ENCODE results near the gene WDR3. TPM values are rescaled to one million over a fixed set of nuclear protein-coding genes. Genes with fewer than 3 reads are reported as not detected.

Gene WDR3
- 14.9 and 18.5 TPM in 2 replicates for total RNA-seq
- total RNA-seq (2013), result 24.0 TPM
- 5.5 and 9.7 TPM in 2 replicates for polyA plus RNA-seq
- 6.2 and 9.7 TPM in 2 replicates for polyA minus RNA-seq

- no peak for TF ChIP-seq CTCF (IDR thresholded peaks at IDR 0.05)
- no peak for TF ChIP-seq EZH2 (IDR thresholded peaks at IDR 0.05; ENCODE audit: borderline replicate concordance, insufficient read depth, low read depth, low read length, poor library complexity, severe bottlenecking)
- Mint-ChIP-seq H3K4me3 (peak within 1 kb of the TSS; percentile 99), H3K4me1 (peaks cover 59% of the 10 kb centered on the region), H3K9me3 (ENCODE audit: insufficient read depth) (no peaks in the 10 kb centered on the region), H3K27me3 (no peaks in the 10 kb centered on the region), H3K27ac (peak within 1 kb of the TSS; percentile 92)
- Histone ChIP-seq H2AFZ (ENCODE audit: insufficient read depth, low read depth, low read length, poor library complexity, severe bottlenecking) (peak within 1 kb of the TSS; percentile 83), H3K4me1 (ENCODE audit: control insufficient read depth in 2 of 2, insufficient read depth in 2 of 2, low read length in 2 of 2) (peaks cover 24 to 31% of the 10 kb centered on the region in 2 donors), H4K20me1 (ENCODE audit: control insufficient read depth, insufficient read depth, low read length, poor library complexity, severe bottlenecking) (peaks cover 20% of the 10 kb centered on the region), H3K4me2 (replicated peaks; ENCODE audit: low read depth, low read length, poor library complexity, severe bottlenecking) (peak within 1 kb of the TSS; percentile 82), H3K4me3 (ENCODE audit: control extremely low read depth in 1 of 5, extremely low read depth in 1 of 5, insufficient read depth in 1 of 5, low read depth in 2 of 5, low read length in 4 of 5) (peak within 1 kb of the TSS; percentile 82 to 91 (median 86)), H3K27me3 (replicated peaks in 1 of 4; ENCODE audit: control extremely low read depth in 1 of 4, control insufficient read depth in 3 of 4, insufficient read depth in 4 of 4, low read length in 3 of 4) (no peaks in the 10 kb centered on the region), H3K27ac (ENCODE audit: low read length in 2 of 2) (peak within 1 kb of the TSS; percentile 77 to 91), H3K9ac (ENCODE audit: low read length) (peak within 1 kb of the TSS; percentile 79), H3K36me3 (replicated peaks in 1 of 2; ENCODE audit: control extremely low read depth in 1 of 2, control insufficient read depth in 1 of 2, extremely low read depth in 1 of 2, insufficient read depth in 2 of 2, low read length in 1 of 2) (peaks cover 3 to 5% of the 10 kb centered on the region in 2 experiments), H3K9me3 (ENCODE audit: control extremely low read depth in 1 of 3, control insufficient read depth in 2 of 3, insufficient read depth in 1 of 3, low read length in 2 of 3) (no peaks in the 10 kb centered on the region), H3K79me2 (ENCODE audit: control insufficient read depth, insufficient read depth, low read length) (peaks cover 88% of the 10 kb centered on the region)
- peak; percentile 89 for ATAC-seq (ENCODE audit: low read depth)
- CTCF ChIA-PET, result interaction anchor here (1.0 to 1.1 kb wide), 2 partner anchors 395 to 862 kb away, joined by 3 read pairs; no protein-coding TSS in a partner anchor
- intact Hi-C loops (cut with micrococcal nuclease), result loop anchor here (1.0 to 2.0 kb wide), 5 partner anchors 562 to 1557 kb away; partner anchors contain the start of genes ATP1A1, MAN1A2, TRIM45 and TTF2
- under 1% methylated on average over 64 of the region's 64 CpGs for WGBS (ENCODE audit: insufficient coverage)
- POLR2A ChIA-PET, result interaction anchor here (0.5 to 0.6 kb wide), 2 partner anchors 264 to 1078 kb away, joined by 3 read pairs; no protein-coding TSS in a partner anchor
- DNase-seq, result peak; percentile 96
Measured at GRCh38 chr1:117929343-117930172, at the start of gene WDR3, which contains the start of gene GDAP2. TSS of gene WDR3 (plus strand) at chr1:117929739. CDS start at chr1:117933320, 3,581 bp downstream. TSS of gene GDAP2 (minus strand) at chr1:117929621. CDS start at chr1:117920357, 9,264 bp downstream.
